ENCODE data around the gene CDC42BPB. TPM values are rescaled to one million over a fixed set of nuclear protein-coding genes. Genes with fewer than 3 reads are reported as not detected.
A peak's percentile ranks its signal among the peaks of the same experiment; 100 is the strongest.

The CDC42BPB gene
- total RNA-seq, 1 donor from 2014 or later: 116 TPM

- peak overlapping the region; percentile 26 for H3K27ac Mint-ChIP-seq (ENCODE audit: unreplicated experiment)
- Histone ChIP-seq H3K9me3 (ENCODE audit: insufficient read depth, low read depth, low read length) (no peaks in the 10 kb centered on the region), H3K27me3 (ENCODE audit: insufficient read depth, low read length) (no peaks in the 10 kb centered on the region), H3K9ac (ENCODE audit: low read length) (no peak overlapping the region), H4K20me1 (ENCODE audit: insufficient read depth, low read length) (peaks cover 27% of the 10 kb centered on the region), H3K4me3 (ENCODE audit: insufficient read depth, low read depth, low read length) (no peak overlapping the region), H3K79me2 (ENCODE audit: insufficient read depth, low read length) (no peaks in the 10 kb centered on the region), H2AFZ (ENCODE audit: low read depth, low read length) (no peak overlapping the region), H3K36me3 (ENCODE audit: insufficient read depth, low read length) (peaks cover 66% of the 10 kb centered on the region), H3K4me1 (ENCODE audit: insufficient read depth, low read length) (no peaks in the 10 kb centered on the region), H3K4me2 (ENCODE audit: low read length) (no peak overlapping the region), H3K27ac (ENCODE audit: low read depth, low read length) (no peak overlapping the region)
- H3K4me1 Mint-ChIP-seq (ENCODE audit: low read depth, unreplicated experiment): no peaks in the 10 kb centered on the region
- DNase-seq (ENCODE audit: low read depth) (no peak), FAIRE-seq (no peak)
- no peaks in the 10 kb centered on the region for H3K27me3 Mint-ChIP-seq (ENCODE audit: low read depth, unreplicated experiment)
- TF ChIP-seq EZH2 (IDR thresholded peaks at IDR 0.05; ENCODE audit: insufficient read depth, low read length) (no peak), CTCF (IDR thresholded peaks at IDR 0.05; ENCODE audit: insufficient read depth, low read depth, low read length) (no peak)
- no peak overlapping the region for H3K4me3 Mint-ChIP-seq (ENCODE audit: unreplicated experiment)
- H3K9me3 Mint-ChIP-seq (ENCODE audit: unreplicated experiment): no peaks in the 10 kb centered on the region
- peaks cover 23% of the 10 kb centered on the region for H3K36me3 Mint-ChIP-seq (ENCODE audit: low read depth, unreplicated experiment)
These were observed 91.2 kb downstream of the CDC42BPB start for GRCh38 chr14:102965971-102966655.

- DNase-seq (ENCODE audit: low read depth) (no peak), FAIRE-seq (no peak)
- H3K4me3 ChIP-seq (ENCODE audit: insufficient read depth, low read depth, low read length): no peak overlapping the region
- H3K27ac Mint-ChIP-seq (ENCODE audit: unreplicated experiment): no peak overlapping the region
- H3K27me3 Mint-ChIP-seq (ENCODE audit: low read depth, unreplicated experiment): no peaks in the 10 kb centered on the region
- H3K27ac ChIP-seq (ENCODE audit: low read depth, low read length): no peak overlapping the region
- peaks cover 62% of the 10 kb centered on the region for H3K36me3 ChIP-seq (ENCODE audit: insufficient read depth, low read length)
- no peaks in the 10 kb centered on the region for H3K4me1 Mint-ChIP-seq (ENCODE audit: low read depth, unreplicated experiment)
- peaks cover 22% of the 10 kb centered on the region for H3K36me3 Mint-ChIP-seq (ENCODE audit: low read depth, unreplicated experiment)
- H4K20me1 ChIP-seq (ENCODE audit: insufficient read depth, low read length): peaks cover 19% of the 10 kb centered on the region
- no peaks in the 10 kb centered on the region for H3K79me2 ChIP-seq (ENCODE audit: insufficient read depth, low read length)
- no peak overlapping the region for H3K9ac ChIP-seq (ENCODE audit: low read length)
- no peak overlapping the region for H3K4me2 ChIP-seq (ENCODE audit: low read length)
- TF ChIP-seq EZH2 (IDR thresholded peaks at IDR 0.05; ENCODE audit: insufficient read depth, low read length) (no peak), CTCF (IDR thresholded peaks at IDR 0.05; ENCODE audit: insufficient read depth, low read depth, low read length) (no peak)
- H3K9me3 Mint-ChIP-seq (ENCODE audit: unreplicated experiment): no peaks in the 10 kb centered on the region
- no peaks in the 10 kb centered on the region for H3K27me3 ChIP-seq (ENCODE audit: insufficient read depth, low read length)
- no peak overlapping the region for H2AFZ ChIP-seq (ENCODE audit: low read depth, low read length)
- no peak overlapping the region for H3K4me3 Mint-ChIP-seq (ENCODE audit: unreplicated experiment)
- no peaks in the 10 kb centered on the region for H3K9me3 ChIP-seq (ENCODE audit: insufficient read depth, low read depth, low read length)
- H3K4me1 ChIP-seq (ENCODE audit: insufficient read depth, low read length): no peaks in the 10 kb centered on the region
These were observed 92.1 kb downstream of the CDC42BPB start for GRCh38 chr14:102965282-102965681.

GRCh38 chr14:102964152-102964730, 93.1 kb downstream of the CDC42BPB start:
- Histone ChIP-seq H3K4me2 (ENCODE audit: low read length) (no peak overlapping the region), H3K9ac (ENCODE audit: low read length) (no peak overlapping the region), H3K27me3 (ENCODE audit: insufficient read depth, low read length) (no peaks in the 10 kb centered on the region), H3K27ac (ENCODE audit: low read depth, low read length) (no peak overlapping the region), H3K4me1 (ENCODE audit: insufficient read depth, low read length) (no peaks in the 10 kb centered on the region), H3K36me3 (ENCODE audit: insufficient read depth, low read length) (peaks cover 59% of the 10 kb centered on the region), H2AFZ (ENCODE audit: low read depth, low read length) (no peak overlapping the region), H4K20me1 (ENCODE audit: insufficient read depth, low read length) (peaks cover 15% of the 10 kb centered on the region), H3K4me3 (ENCODE audit: insufficient read depth, low read depth, low read length) (no peak overlapping the region), H3K9me3 (ENCODE audit: insufficient read depth, low read depth, low read length) (no peaks in the 10 kb centered on the region), H3K79me2 (ENCODE audit: insufficient read depth, low read length) (no peaks in the 10 kb centered on the region)
- DNase-seq (ENCODE audit: low read depth) (no peak), FAIRE-seq (no peak)
- Mint-ChIP-seq H3K4me1 (ENCODE audit: low read depth, unreplicated experiment) (no peaks in the 10 kb centered on the region), H3K27me3 (ENCODE audit: low read depth, unreplicated experiment) (no peaks in the 10 kb centered on the region), H3K4me3 (ENCODE audit: unreplicated experiment) (no peak overlapping the region), H3K36me3 (ENCODE audit: low read depth, unreplicated experiment) (peaks cover 22% of the 10 kb centered on the region), H3K27ac (ENCODE audit: unreplicated experiment) (no peak overlapping the region), H3K9me3 (ENCODE audit: unreplicated experiment) (no peaks in the 10 kb centered on the region)
- no peak for TF ChIP-seq EZH2 (IDR thresholded peaks at IDR 0.05; ENCODE audit: insufficient read depth, low read length)
- TF ChIP-seq CTCF (IDR thresholded peaks at IDR 0.05; ENCODE audit: insufficient read depth, low read depth, low read length): no peak
